ENCODE results near the gene MAGED2.
"Not testable (repeated sequence)": the region's sequence is repeated elsewhere in the genome, so short reads cannot be mapped to it uniquely, and the experiment has no call there.

The MAGED2 gene

GRCh38 chrX:54807524-54808108, at the start of gene MAGED2:
TSS of gene MAGED2 (plus strand) at chrX:54807745. CDS start at chrX:54809332, 1,587 bp downstream.
- FAIRE-seq (no peak), DNase-seq (ENCODE audit: extremely low spot score, insufficient read length, low read depth) (no peak)

- no peak for DNase-seq (ENCODE audit: extremely low spot score, insufficient read length, low read depth)
Observed at GRCh38 chrX:54758114-54759055, 49.2 kb upstream of the MAGED2 start.

GRCh38 chrX:54774391-54775094, 33.0 kb upstream of the MAGED2 start:
- FAIRE-seq; DNase-seq (ENCODE audit: extremely low spot score, insufficient read length, low read depth): not testable (repeated sequence)

More at GRCh38 chrX:54758114-54759055, 49.2 kb upstream of the MAGED2 start:
- no peak for FAIRE-seq

- DNase-seq (ENCODE audit: extremely low spot score, insufficient read length, low read depth) = no peak
- FAIRE-seq = no peak
Observed at GRCh38 chrX:54776061-54776460, 31.5 kb upstream of the MAGED2 start.

- FAIRE-seq (no peak), DNase-seq (ENCODE audit: extremely low spot score, insufficient read length, low read depth) (no peak)
Observed at GRCh38 chrX:54776987-54777672, 30.4 kb upstream of the MAGED2 start.

- DNase-seq (ENCODE audit: extremely low spot score, insufficient read length, low read depth) (no peak), FAIRE-seq (peak; percentile 72)
Observed at GRCh38 chrX:54785901-54786300, 21.6 kb upstream of the MAGED2 start.

- FAIRE-seq (peak; percentile 74), DNase-seq (ENCODE audit: extremely low spot score, insufficient read length, low read depth) (no peak)
Observed at GRCh38 chrX:54786967-54787366, 20.6 kb upstream of the MAGED2 start.

GRCh38 chrX:54788446-54788845, 19.1 kb upstream of the MAGED2 start:
- DNase-seq (ENCODE audit: extremely low spot score, insufficient read length, low read depth) (no peak), FAIRE-seq (no peak)

GRCh38 chrX:54789405-54789804, 18.1 kb upstream of the MAGED2 start:
- DNase-seq (ENCODE audit: extremely low spot score, insufficient read length, low read depth); FAIRE-seq: not testable (repeated sequence)

- DNase-seq (ENCODE audit: extremely low spot score, insufficient read length, low read depth) = no peak
- no peak for FAIRE-seq
Observed at GRCh38 chrX:54794028-54794427, 13.5 kb upstream of the MAGED2 start.

- FAIRE-seq = no peak
- no peak for DNase-seq (ENCODE audit: extremely low spot score, insufficient read length, low read depth)
Observed at GRCh38 chrX:54794795-54795194, 12.8 kb upstream of the MAGED2 start.

GRCh38 chrX:54798137-54798536, 9.4 kb upstream of the MAGED2 start, which contains the start of gene ITIH6:
TSS of gene ITIH6 (minus strand) at chrX:54798255. CDS start at chrX:54798210, 45 bp downstream.
- FAIRE-seq = no peak
- no peak for DNase-seq (ENCODE audit: extremely low spot score, insufficient read length, low read depth)

- FAIRE-seq (no peak), DNase-seq (ENCODE audit: extremely low spot score, insufficient read length, low read depth) (no peak)
Observed at GRCh38 chrX:54799046-54799445, 8.5 kb upstream of the MAGED2 start.

- no peak for DNase-seq (ENCODE audit: extremely low spot score, insufficient read length, low read depth)
Observed at GRCh38 chrX:54808109-54808604, 612 bp downstream of the MAGED2 start.

GRCh38 chrX:54808605-54809483, 1.3 kb downstream of the MAGED2 start:
- DNase-seq (ENCODE audit: extremely low spot score, insufficient read length, low read depth) (peak; percentile 86), FAIRE-seq (peak; percentile 100)

More at GRCh38 chrX:54808109-54808604, 612 bp downstream of the MAGED2 start:
- no peak for FAIRE-seq

- FAIRE-seq (no peak), DNase-seq (ENCODE audit: extremely low spot score, insufficient read length, low read depth) (no peak)
Observed at GRCh38 chrX:54810532-54810931, 3.0 kb downstream of the MAGED2 start.

- FAIRE-seq = no peak
- DNase-seq (ENCODE audit: extremely low spot score, insufficient read length, low read depth) = no peak
Observed at GRCh38 chrX:54811301-54811885, 3.8 kb downstream of the MAGED2 start.

- no peak for DNase-seq (ENCODE audit: extremely low spot score, insufficient read length, low read depth)
- FAIRE-seq = no peak
Observed at GRCh38 chrX:54812306-54812705, 4.8 kb downstream of the MAGED2 start.
